DND-41 (cell line): Measurements from ENCODE around the gene NFIB.

Experiments used
- EZH2 ChIP-seq: IDR thresholded peaks from 3 replicates; pipeline ENCODE4 v1.6.1; 2012; ENCODE audit warnings: borderline replicate concordance, low read depth, mild to moderate bottlenecking, moderate library complexity, low read length, inconsistent platforms; ENCODE audit not compliant: severe bottlenecking
- TF ChIP-seq, protein P1 (sequence below): IDR thresholded peaks from 2 replicates; pipeline ENCODE4 v1.5.1; 2012; ENCODE audit warnings: borderline replicate concordance, low read length, moderate library complexity, mild to moderate bottlenecking; ENCODE audit not compliant: poor library complexity, severe bottlenecking; ENCODE audit errors: extremely low read depth

DNA sequence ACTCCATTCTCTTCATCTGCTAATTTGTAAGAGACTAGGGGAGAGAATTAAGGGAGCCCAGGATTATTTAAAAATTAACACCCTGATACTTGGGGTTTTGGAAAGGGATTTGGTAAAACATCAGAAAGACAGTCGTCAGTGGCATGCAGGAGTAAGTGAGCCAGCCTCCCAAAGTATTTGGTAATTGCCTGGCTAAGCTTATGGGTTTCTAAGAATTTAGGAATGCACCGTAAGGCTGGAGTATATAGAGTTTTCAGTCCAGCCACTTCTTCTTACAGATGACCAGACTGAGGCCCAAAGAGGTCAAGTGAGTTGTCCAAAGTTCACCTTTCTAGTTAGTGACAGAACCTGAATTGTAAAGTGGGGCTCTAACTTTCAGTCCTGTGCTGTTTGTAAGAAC lies 25.8 kb upstream of the NFIB start:
- TF ChIP-seq, protein P1, sequence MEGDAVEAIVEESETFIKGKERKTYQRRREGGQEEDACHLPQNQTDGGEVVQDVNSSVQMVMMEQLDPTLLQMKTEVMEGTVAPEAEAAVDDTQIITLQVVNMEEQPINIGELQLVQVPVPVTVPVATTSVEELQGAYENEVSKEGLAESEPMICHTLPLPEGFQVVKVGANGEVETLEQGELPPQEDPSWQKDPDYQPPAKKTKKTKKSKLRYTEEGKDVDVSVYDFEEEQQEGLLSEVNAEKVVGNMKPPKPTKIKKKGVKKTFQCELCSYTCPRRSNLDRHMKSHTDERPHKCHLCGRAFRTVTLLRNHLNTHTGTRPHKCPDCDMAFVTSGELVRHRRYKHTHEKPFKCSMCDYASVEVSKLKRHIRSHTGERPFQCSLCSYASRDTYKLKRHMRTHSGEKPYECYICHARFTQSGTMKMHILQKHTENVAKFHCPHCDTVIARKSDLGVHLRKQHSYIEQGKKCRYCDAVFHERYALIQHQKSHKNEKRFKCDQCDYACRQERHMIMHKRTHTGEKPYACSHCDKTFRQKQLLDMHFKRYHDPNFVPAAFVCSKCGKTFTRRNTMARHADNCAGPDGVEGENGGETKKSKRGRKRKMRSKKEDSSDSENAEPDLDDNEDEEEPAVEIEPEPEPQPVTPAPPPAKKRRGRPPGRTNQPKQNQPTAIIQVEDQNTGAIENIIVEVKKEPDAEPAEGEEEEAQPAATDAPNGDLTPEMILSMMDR = no peak
- no peak for TF ChIP-seq EZH2
